ENCODE results near the gene AUH. TPM values are rescaled to one million over a fixed set of nuclear protein-coding genes. Genes with fewer than 3 reads are reported as not detected.

Gene AUH
- total RNA-seq, 1 donor from 2014 or later: 17.3 TPM

DNA sequence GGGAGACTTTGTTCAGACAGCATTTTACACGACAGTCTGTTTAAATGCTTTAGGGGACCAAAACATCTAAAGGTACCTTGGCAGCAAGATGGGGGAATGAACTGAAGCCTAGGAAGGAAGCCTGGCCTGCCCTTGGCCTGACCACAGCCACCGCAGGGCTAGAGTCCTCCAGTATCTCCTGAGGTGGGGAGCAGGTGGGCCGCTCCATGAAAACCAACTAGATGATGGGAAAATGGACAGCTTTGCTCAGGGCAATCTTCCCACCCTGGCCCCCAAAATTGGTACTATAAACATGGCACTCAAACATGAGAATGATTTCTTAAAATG is 153.3 kb downstream of the AUH start:
- ATAC-seq (peak in 1 of 2 donors; percentile 6), DNase-seq (no peak)
- Histone ChIP-seq H3K9me3 (no peaks in the 10 kb centered on the region), H3K4me1 (peaks cover 25% of the 10 kb centered on the region), H3K27ac (peak overlapping the region; percentile 73), H3K27me3 (ENCODE audit: low read depth) (no peaks in the 10 kb centered on the region), H3K4me3 (no peak overlapping the region), H3K36me3 (no peaks in the 10 kb centered on the region)
- intact Hi-C loops (cut with DNase I): no loop called here
- TF ChIP-seq, protein P1, sequence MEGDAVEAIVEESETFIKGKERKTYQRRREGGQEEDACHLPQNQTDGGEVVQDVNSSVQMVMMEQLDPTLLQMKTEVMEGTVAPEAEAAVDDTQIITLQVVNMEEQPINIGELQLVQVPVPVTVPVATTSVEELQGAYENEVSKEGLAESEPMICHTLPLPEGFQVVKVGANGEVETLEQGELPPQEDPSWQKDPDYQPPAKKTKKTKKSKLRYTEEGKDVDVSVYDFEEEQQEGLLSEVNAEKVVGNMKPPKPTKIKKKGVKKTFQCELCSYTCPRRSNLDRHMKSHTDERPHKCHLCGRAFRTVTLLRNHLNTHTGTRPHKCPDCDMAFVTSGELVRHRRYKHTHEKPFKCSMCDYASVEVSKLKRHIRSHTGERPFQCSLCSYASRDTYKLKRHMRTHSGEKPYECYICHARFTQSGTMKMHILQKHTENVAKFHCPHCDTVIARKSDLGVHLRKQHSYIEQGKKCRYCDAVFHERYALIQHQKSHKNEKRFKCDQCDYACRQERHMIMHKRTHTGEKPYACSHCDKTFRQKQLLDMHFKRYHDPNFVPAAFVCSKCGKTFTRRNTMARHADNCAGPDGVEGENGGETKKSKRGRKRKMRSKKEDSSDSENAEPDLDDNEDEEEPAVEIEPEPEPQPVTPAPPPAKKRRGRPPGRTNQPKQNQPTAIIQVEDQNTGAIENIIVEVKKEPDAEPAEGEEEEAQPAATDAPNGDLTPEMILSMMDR (IDR thresholded peaks at IDR 0.05): no peak

DNA sequence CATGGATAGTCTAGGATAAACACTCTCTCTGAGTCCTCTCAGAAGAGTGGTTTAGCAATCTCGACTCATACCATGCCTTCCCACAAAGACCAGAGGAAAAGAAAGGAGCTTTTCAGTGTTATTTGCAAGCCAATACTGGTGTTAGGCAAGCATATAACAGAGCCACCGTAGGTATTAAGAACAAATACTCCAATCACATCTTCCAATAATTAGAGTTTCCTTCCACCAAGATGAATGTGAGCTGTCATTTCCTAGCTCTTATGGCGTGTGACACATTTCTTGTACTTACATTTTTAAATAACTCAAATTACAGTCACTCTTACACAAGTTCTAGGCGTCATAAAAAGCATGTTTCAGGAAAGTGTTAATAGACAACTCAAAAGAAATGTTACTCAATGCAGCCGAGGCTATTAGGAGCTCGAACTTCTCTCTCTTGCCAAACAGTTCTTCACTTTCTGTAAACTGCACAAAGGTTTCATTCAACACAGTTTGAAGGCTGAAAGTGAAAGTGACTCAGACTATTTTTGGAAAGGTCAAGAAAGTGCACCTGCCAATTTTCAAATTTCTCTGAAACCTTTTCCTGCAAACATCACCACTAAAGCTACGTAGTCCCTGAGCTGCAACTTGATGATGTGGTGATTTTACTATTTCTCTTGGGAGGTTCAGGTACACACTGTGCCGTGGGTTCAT is 153.8 kb downstream of the AUH start:
- no peak for DNase-seq
- no peaks in the 10 kb centered on the region for H3K27me3 ChIP-seq (ENCODE audit: low read depth)
- H3K9me3 ChIP-seq: no peaks in the 10 kb centered on the region
- intact Hi-C loops (cut with DNase I): no loop called here
- H3K4me1 ChIP-seq: peaks cover 25% of the 10 kb centered on the region
- peak overlapping the region; percentile 73 for H3K27ac ChIP-seq
- TF ChIP-seq, protein P1 (IDR thresholded peaks at IDR 0.05): no peak
- no peak overlapping the region for H3K4me3 ChIP-seq
- peak; percentile 85 to 89 for ATAC-seq
- H3K36me3 ChIP-seq: no peaks in the 10 kb centered on the region

DNA sequence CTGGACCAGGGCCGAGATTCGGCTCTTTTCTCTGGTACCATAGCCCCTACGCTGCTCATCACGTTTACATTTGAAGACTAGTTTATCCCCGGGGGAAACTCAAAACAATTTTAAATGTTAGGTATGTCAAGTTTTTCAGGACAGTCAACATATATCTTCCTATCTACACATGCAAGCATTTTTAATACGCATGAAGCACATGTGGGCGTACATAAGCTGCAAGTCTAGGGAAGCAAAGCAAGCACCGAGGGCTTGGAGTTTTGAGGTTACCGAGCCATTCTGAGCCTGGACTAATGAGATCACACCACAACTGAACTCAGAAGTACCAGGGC is 154.4 kb downstream of the AUH start:
- DNase-seq: no peak
- no peak for ATAC-seq

DNA sequence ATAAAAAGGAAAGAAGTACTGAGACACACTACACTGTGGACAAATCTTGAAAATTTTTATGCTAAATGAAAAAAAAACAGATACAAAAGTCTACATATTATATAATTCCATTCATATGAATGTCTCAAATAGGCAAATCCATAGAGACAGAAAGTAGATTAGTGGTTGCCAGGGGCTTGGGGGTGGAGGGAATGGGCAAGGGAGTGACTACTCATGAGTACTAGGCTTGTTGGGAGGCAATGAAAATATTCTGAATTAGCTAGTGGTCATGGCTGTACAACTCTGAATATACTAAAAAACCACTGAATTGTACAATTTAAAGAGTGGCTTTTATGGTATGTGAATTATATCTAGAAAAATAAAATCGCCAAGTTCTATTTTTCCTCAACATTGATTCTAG is 154.9 kb downstream of the AUH start:
- ATAC-seq (no peak), DNase-seq (no peak)
- Histone ChIP-seq H3K9me3 (no peaks in the 10 kb centered on the region), H3K27ac (peak overlapping the region; percentile 73), H3K4me1 (peaks cover 25% of the 10 kb centered on the region), H3K36me3 (no peaks in the 10 kb centered on the region), H3K4me3 (no peak overlapping the region), H3K27me3 (ENCODE audit: low read depth) (no peaks in the 10 kb centered on the region)
- intact Hi-C loops (cut with DNase I): no loop called here
- TF ChIP-seq, protein P1 (IDR thresholded peaks at IDR 0.05): no peak

More for the DNA sequence above, 154.4 kb downstream of the AUH start:
- Histone ChIP-seq H3K9me3 (no peaks in the 10 kb centered on the region), H3K27me3 (ENCODE audit: low read depth) (no peaks in the 10 kb centered on the region), H3K4me1 (peaks cover 25% of the 10 kb centered on the region), H3K36me3 (no peaks in the 10 kb centered on the region), H3K27ac (peak overlapping the region; percentile 73), H3K4me3 (no peak overlapping the region)
- TF ChIP-seq, protein P1 (IDR thresholded peaks at IDR 0.05): no peak
- intact Hi-C loops (cut with DNase I): no loop called here

DNA sequence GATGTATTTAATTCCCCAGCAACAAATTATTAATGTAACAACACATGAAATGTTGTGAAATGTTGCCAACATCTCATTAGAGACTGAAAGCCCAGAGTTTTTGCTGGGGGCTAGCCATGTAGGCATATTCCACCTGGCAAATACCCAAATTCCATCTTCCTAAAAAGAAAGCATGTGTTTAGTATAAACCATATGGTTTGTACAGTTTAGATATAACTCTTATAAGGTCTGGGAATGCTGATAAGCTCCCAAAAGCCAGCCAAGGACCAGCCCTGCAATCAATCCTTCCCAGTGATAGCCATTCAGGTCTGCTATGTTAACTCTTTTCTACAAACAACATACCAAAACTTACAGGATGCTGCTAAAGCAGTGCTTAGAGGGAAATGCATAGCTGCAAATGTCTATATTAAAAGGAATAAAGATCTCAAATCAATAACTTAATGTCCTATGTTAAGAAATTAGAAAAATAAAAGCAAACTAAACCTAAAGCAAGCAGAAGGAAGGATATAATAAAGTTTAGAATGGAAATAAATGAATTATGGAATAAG is 158.9 kb downstream of the AUH start:
- TF ChIP-seq, protein P1 (IDR thresholded peaks at IDR 0.05): no peak
- no peaks in the 10 kb centered on the region for H3K36me3 ChIP-seq
- intact Hi-C loops (cut with DNase I): no loop called here
- peaks cover 30% of the 10 kb centered on the region for H3K4me1 ChIP-seq
- DNase-seq (no peak), ATAC-seq (no peak)
- no peak overlapping the region for H3K27ac ChIP-seq
- H3K9me3 ChIP-seq: no peaks in the 10 kb centered on the region
- no peak overlapping the region for H3K4me3 ChIP-seq
- H3K27me3 ChIP-seq (ENCODE audit: low read depth): no peaks in the 10 kb centered on the region
